Fibroblast of villous mesenchyme (primary cell): ENCODE data around the gene ASCL1. TPM values are rescaled to one million over a fixed set of nuclear protein-coding genes. Genes with fewer than 3 reads are reported as not detected.

Experiments used
- DNase-seq: peaks from one replicate; pipeline ENCODE4 v3.0.0-alpha.2; 2010; ENCODE audit warnings: low read depth
- H3K4me3 ChIP-seq: 2 replicates; pipeline ENCODE4 v1.5.1; 2011; ENCODE audit warnings: low read depth, mild to moderate bottlenecking, low read length
- total RNA-seq: library from RNA; depleted of rRNA; stranded (reverse); fragments of >200 nt; gene quantifications from 2 replicates; pipeline ENCODE4 v1.2.3, GENCODE V29; 2012
- TF ChIP-seq, protein P1 (sequence below): IDR thresholded peaks from 2 replicates; pipeline ENCODE4 v1.5.1; 2012; ENCODE audit warnings: low read depth, mild to moderate bottlenecking, low read length; ENCODE audit not compliant: insufficient read depth

Gene ASCL1
- total RNA-seq, 1 donor, result not detected

DNA sequence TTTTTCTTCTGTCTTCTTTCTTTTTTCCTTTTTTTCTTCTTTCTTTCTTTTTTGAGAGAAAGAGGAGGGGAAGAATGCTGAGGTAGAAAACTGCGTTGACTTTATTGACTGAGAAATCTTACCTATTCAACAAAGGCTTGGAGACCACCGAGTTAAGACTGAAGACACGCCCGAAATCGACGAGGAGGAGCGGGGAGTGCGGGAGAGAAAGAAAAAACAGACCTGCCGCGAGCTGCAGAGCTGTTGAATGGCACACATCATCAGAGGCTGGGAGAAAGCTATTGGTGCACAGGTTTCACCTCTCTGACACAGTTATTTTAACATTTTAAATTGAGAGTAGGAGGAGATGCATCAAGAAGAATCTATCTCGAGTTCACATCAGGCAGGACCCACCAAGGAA lies 5.1 kb downstream of the ASCL1 start:
- no peak overlapping the region for H3K4me3 ChIP-seq
- TF ChIP-seq, protein P1, sequence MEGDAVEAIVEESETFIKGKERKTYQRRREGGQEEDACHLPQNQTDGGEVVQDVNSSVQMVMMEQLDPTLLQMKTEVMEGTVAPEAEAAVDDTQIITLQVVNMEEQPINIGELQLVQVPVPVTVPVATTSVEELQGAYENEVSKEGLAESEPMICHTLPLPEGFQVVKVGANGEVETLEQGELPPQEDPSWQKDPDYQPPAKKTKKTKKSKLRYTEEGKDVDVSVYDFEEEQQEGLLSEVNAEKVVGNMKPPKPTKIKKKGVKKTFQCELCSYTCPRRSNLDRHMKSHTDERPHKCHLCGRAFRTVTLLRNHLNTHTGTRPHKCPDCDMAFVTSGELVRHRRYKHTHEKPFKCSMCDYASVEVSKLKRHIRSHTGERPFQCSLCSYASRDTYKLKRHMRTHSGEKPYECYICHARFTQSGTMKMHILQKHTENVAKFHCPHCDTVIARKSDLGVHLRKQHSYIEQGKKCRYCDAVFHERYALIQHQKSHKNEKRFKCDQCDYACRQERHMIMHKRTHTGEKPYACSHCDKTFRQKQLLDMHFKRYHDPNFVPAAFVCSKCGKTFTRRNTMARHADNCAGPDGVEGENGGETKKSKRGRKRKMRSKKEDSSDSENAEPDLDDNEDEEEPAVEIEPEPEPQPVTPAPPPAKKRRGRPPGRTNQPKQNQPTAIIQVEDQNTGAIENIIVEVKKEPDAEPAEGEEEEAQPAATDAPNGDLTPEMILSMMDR, result no peak
- no peak for DNase-seq

DNA sequence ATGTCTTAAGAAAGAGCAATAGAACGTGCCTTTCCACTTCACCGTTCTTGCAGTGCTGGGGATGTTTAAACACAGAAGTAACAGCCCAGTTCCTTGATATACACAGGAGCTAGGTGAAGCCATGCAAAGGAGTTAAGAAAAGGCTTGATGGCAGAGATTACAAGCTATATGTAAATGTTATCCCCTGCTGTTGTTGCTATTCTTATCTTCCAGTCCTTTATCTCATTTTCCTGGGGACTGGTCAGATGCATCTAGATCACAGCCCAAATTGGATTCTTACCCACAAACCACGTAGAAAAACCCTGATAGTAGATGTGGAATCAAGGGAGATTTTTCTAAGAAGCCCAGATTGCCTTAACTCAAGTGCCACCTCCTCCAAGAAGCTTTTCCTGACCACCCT lies 5.5 kb downstream of the ASCL1 start:
- DNase-seq, result no peak

DNA sequence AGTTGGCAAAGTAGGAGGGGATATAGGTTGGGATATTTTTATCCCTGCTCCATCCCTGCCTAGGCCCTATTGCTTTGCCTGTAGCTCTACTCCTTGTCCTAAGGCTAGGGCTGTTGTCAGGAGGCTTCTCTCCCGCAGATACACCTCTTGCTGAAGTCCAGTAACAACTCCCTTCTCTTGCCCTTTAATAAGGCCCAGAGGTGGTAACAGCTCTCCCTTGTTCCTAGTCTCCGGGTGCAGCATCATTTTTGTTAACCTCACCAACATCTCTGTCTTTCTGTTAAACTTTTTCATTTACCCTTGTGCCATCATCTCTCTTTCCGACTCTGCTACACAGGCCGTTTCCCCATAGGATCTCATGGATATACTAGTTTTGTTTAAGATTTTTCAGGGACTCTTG lies 6.3 kb downstream of the ASCL1 start:
- H3K4me3 ChIP-seq, result no peak overlapping the region
- DNase-seq, result no peak
- TF ChIP-seq, protein P1, result no peak

More for the DNA sequence above, 5.5 kb downstream of the ASCL1 start:
- TF ChIP-seq, protein P1, result no peak
- H3K4me3 ChIP-seq, result no peak overlapping the region

DNA sequence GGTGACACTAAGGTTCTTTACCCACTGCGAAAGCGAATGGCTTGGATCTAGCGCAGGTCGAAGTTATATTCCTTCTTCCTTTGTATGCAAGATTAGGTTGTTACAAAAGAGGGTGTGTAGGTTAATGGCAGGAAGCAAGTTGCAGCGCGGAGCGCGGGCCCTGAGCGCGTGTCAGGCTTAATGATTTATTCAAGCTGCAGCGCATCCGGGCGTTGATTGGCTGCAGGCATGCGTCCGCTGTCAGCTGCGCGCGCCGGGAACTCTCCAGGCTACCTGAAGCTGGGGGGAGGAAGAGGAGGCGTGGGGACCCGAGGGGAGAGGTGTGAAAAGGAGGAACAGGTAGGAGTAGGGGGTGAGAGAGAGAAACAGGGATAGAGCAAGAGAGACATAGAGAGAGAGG lies 7.4 kb downstream of the ASCL1 start:
- no peak overlapping the region for H3K4me3 ChIP-seq
- DNase-seq, result no peak
- TF ChIP-seq, protein P1, result no peak

DNA sequence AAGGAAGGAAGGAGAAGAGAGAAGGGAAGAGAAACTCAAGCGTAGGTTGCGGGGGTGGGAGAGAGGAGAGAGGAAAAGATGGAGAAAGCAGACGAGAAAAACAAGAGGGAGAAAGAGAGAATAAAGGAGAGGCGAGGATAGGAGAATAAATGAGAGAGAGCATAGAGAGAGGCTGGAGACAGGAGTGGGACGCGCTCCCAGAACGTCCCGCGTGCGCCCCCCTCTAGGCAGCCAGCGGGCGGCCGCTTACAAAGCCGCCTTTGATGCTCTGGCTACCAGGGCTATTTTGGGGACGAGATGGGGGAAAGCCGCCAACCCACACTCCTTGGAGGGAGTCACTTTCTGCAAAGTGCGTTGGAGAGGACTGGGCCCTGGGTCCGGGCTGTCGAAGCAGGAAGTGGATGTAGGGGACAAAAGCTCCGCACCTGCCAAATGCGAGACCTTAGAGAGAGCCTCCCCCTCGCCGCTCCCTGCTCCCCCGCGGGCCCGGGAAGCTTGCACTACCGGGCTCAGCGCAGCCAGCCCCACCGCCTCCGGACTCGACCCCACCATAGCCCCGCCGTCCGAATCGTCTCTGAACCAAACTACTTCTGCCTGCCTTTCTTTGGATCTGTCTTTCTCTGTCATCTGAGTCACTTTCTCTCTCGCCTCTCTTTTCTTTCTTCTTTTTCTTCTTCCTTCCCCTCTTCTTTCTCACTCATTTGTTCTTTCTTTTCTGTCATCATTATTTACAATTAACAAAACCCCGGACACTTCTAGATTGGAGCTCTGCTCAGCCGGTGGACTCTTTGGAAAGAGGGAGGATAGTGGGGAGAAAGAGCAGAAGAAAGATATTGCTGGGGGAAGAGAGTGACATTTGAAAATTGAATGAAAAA lies 8.0 kb downstream of the ASCL1 start:
- H3K4me3 ChIP-seq, result no peak overlapping the region
- no peak for DNase-seq
- TF ChIP-seq, protein P1, result no peak

DNA sequence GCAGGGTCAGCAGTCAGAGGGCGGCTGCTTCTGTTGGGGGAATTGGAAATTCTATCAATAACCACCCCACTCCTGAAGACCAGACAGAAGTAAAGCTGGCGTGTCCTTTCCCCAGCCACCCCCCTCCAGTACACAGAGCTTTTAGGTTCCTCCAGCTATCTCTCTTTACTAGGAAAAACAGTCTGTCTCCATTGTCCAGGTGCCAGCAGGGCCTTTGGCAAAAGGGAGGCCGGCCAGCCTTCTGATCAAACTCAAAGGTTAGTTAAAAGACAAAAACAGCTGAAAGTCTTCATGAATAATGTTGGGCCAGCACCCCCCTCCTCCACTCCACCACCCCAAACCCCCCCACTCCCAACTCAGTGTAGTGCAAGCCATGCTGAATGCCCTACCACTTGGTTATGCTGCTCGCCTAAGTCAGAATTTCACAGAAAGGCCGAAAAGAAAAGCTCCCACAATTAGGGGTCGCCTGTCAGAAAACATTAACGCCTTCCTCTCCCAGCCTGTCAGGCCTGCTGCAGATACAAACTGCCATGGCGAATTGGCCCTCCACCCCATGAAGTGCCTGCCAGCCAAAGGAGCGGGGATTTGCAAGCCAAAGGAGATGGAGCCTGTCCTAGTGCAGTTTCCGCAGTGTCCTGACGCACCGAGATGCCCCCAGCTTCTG lies 8.9 kb downstream of the ASCL1 start:
- TF ChIP-seq, protein P1, result no peak
- no peak for DNase-seq
- H3K4me3 ChIP-seq, result no peak overlapping the region

DNA sequence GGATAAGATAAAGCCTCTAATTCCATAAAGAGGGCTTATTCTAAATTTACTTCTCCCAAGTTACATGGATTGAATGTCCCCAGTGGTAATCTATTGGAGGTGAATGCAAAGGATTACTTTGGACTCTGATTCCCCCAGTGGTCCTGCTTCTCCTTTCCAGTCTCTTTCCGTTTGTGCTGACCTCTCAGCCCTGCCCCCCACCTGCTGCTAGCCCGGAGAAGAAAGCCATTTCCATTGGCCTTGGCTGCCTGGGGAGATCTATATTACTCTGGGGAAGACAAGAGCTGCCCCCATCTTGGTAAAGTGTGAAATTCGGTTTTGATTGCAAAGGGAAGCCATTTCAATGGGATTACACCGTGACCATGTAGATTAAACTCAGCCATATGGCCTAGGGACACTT lies 13.3 kb downstream of the ASCL1 start:
- no peak for DNase-seq
- TF ChIP-seq, protein P1, result no peak
- H3K4me3 ChIP-seq, result no peak overlapping the region
